ENCODE data around the gene SOWAHA.

Gene SOWAHA

DNA sequence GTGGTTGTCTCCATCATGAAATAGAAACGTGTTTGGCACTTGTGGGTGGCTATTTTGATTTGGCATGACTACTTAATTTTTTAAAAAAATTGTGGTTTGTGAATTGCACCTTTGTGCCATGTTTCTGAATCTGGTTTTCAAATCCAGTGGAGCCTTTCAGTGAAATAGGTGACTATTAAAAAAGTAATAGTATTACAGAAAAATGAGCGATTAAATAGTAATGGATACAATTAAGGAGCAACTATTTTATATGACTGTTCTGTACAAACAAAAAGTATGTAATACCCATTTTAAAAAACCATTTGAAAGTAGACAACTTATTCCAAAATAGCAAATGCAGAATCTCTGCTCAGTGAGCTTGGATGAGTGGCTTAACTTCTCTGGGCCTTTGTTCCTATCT, 3.0 kb downstream of the SOWAHA start:
- ChIA-PET CTCF (interaction anchor here (0.9 to 1.2 kb wide), 2 partner anchors 50 to 61 kb away, joined by 3 to 9 read pairs; partner anchors contain the start of gene GDF9), POLR2A (interaction anchor here (1.1 to 1.8 kb wide), 2 partner anchors 40 to 50 kb away, joined by 3 to 8 read pairs; partner anchors contain the start of genes GDF9, SEPTIN8 and UQCRQ)
- no peak for DNase-seq (ENCODE audit: extremely low spot score)
- no peak for TF ChIP-seq ELF4 (IDR thresholded peaks at IDR 0.05)
- TF ChIP-seq FOXM1 (IDR thresholded peaks at IDR 0.05; ENCODE audit: borderline replicate concordance): no peak
- TF ChIP-seq HDGF (IDR thresholded peaks at IDR 0.05; ENCODE audit: borderline replicate concordance): no peak
- TF ChIP-seq LEF1 (IDR thresholded peaks at IDR 0.05; ENCODE audit: borderline replicate concordance): no peak

GRCh38 chr5:132816554-132816953, 3.5 kb downstream of the SOWAHA start:
- ChIA-PET CTCF (no interaction called here), POLR2A (interaction anchor here (1.3 kb wide), 1 partner anchor 260 kb away, joined by 3 read pairs; the partner anchor contains the start of gene RAD50)
- TF ChIP-seq BHLHE40 (IDR thresholded peaks at IDR 0.05; ENCODE audit: borderline replicate concordance): no peak
- TF ChIP-seq HDGF (IDR thresholded peaks at IDR 0.05; ENCODE audit: borderline replicate concordance): no peak
- TF ChIP-seq CTBP1 (IDR thresholded peaks at IDR 0.05; ENCODE audit: borderline replicate concordance): no peak
- TF ChIP-seq L3MBTL2 (conservative IDR thresholded peaks at IDR 0.05): no peak
- no peak for TF ChIP-seq ARNT (IDR thresholded peaks at IDR 0.05)
- TF ChIP-seq ELF4 (IDR thresholded peaks at IDR 0.05): no peak
- TF ChIP-seq SUZ12 (IDR thresholded peaks at IDR 0.05): no peak
- no peak for TF ChIP-seq LEF1 (IDR thresholded peaks at IDR 0.05; ENCODE audit: borderline replicate concordance)
- TF ChIP-seq NFRKB (IDR thresholded peaks at IDR 0.05): no peak
- no peak for TF ChIP-seq FOXK2 (IDR thresholded peaks at IDR 0.05)
- no peak for TF ChIP-seq TARDBP (IDR thresholded peaks at IDR 0.05)
- TF ChIP-seq ZNF384 (IDR thresholded peaks at IDR 0.05): no peak
- TF ChIP-seq FOXM1 (IDR thresholded peaks at IDR 0.05; ENCODE audit: borderline replicate concordance): no peak
- TF ChIP-seq, protein P1, sequence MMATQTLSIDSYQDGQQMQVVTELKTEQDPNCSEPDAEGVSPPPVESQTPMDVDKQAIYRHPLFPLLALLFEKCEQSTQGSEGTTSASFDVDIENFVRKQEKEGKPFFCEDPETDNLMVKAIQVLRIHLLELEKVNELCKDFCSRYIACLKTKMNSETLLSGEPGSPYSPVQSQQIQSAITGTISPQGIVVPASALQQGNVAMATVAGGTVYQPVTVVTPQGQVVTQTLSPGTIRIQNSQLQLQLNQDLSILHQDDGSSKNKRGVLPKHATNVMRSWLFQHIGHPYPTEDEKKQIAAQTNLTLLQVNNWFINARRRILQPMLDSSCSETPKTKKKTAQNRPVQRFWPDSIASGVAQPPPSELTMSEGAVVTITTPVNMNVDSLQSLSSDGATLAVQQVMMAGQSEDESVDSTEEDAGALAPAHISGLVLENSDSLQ (IDR thresholded peaks at IDR 0.05): no peak
- no peak for TF ChIP-seq FOXA1 (IDR thresholded peaks at IDR 0.05)
- no peak for TF ChIP-seq SP1 (IDR thresholded peaks at IDR 0.05)
- no peak for DNase-seq (ENCODE audit: extremely low spot score)

- ChIA-PET POLR2A (interaction anchor here (1.3 kb wide), 1 partner anchor 260 kb away, joined by 3 read pairs; the partner anchor contains the start of gene RAD50), CTCF (interaction anchor here (1.3 to 4.1 kb wide), 2 partner anchors 9 to 60 kb away, joined by 6 to 25 read pairs; no protein-coding TSS in a partner anchor)
- no peak for TF ChIP-seq SUZ12 (IDR thresholded peaks at IDR 0.05)
- no peak for TF ChIP-seq LEF1 (IDR thresholded peaks at IDR 0.05; ENCODE audit: borderline replicate concordance)
- TF ChIP-seq L3MBTL2 (conservative IDR thresholded peaks at IDR 0.05): no peak
- TF ChIP-seq, protein P1 (IDR thresholded peaks at IDR 0.05): no peak
- TF ChIP-seq SP1 (IDR thresholded peaks at IDR 0.05): no peak
- TF ChIP-seq ZNF384 (IDR thresholded peaks at IDR 0.05): no peak
- no peak for DNase-seq (ENCODE audit: extremely low spot score)
These were observed 3.9 kb downstream of the SOWAHA start for GRCh38 chr5:132817011-132817410.

DNA sequence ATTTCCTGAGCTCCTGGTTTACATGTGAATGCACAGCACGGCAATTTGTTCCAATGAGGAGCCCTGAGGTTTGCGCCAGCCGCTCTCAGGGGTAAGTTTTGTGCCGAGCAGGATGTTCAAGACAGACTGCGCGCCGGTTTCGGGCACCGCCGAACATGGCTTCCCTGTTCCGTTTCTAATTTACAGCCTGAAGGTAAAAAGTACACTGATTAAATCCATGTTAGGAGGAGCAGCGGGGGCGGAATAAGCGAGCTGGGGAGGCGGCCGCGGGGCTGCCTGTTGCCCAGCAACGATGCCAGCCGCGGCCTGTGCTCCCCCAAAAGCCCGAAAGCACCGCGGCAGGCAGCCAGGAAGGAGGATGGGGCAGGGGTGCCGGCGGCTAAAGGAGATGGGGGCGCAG, 6.4 kb downstream of the SOWAHA start:
- no peak for DNase-seq (ENCODE audit: extremely low spot score)
- POLR2A ChIA-PET: interaction anchor here (1.2 to 2.5 kb wide), 4 partner anchors 8 to 82 kb away, joined by 3 to 22 read pairs (median 5); partner anchors contain the start of genes KIF3A and SHROOM1
- TF ChIP-seq FOXK2 (IDR thresholded peaks at IDR 0.05) (no peak), BHLHE40 (IDR thresholded peaks at IDR 0.05; ENCODE audit: borderline replicate concordance) (no peak), FOXM1 (IDR thresholded peaks at IDR 0.05; ENCODE audit: borderline replicate concordance) (no peak), ARNT (IDR thresholded peaks at IDR 0.05) (no peak), NFRKB (IDR thresholded peaks at IDR 0.05) (no peak), ZNF384 (IDR thresholded peaks at IDR 0.05) (no peak), SUZ12 (IDR thresholded peaks at IDR 0.05) (no peak), LEF1 (IDR thresholded peaks at IDR 0.05; ENCODE audit: borderline replicate concordance) (no peak), CTBP1 (IDR thresholded peaks at IDR 0.05; ENCODE audit: borderline replicate concordance) (no peak), L3MBTL2 (conservative IDR thresholded peaks at IDR 0.05) (no peak), TARDBP (IDR thresholded peaks at IDR 0.05) (no peak)
- TF ChIP-seq, protein P1 (IDR thresholded peaks at IDR 0.05): no peak
- CTCF ChIA-PET: interaction anchor here (0.8 to 4.1 kb wide), 18 partner anchors 9 to 582 kb away, joined by 3 to 40 read pairs (median 6); partner anchors contain the start of genes CCNI2, GDF9, SHROOM1 and UQCRQ

GRCh38 chr5:132820162-132820754, 7.2 kb downstream of the SOWAHA start:
- ChIA-PET CTCF (interaction anchor here (0.6 to 4.1 kb wide), 30 partner anchors 8 to 1230 kb away, joined by 3 to 40 read pairs (median 4); partner anchors contain the start of genes CCNI2, GDF9, KIF3A and SHROOM1), POLR2A (interaction anchor here (0.8 to 2.5 kb wide), 5 partner anchors 9 to 66 kb away, joined by 3 to 22 read pairs (median 3); partner anchors contain the start of gene SHROOM1)
- peak; percentile 86 for DNase-seq (ENCODE audit: extremely low spot score)
- TF ChIP-seq, protein P1 (IDR thresholded peaks at IDR 0.05): no peak
- TF ChIP-seq TARDBP (IDR thresholded peaks at IDR 0.05) (no peak), FOXA1 (IDR thresholded peaks at IDR 0.05) (no peak), ELF4 (IDR thresholded peaks at IDR 0.05) (no peak), FOXK2 (IDR thresholded peaks at IDR 0.05) (no peak), ARNT (IDR thresholded peaks at IDR 0.05) (no peak), HDGF (IDR thresholded peaks at IDR 0.05; ENCODE audit: borderline replicate concordance) (no peak), LEF1 (IDR thresholded peaks at IDR 0.05; ENCODE audit: borderline replicate concordance) (no peak)
